ENCODE measurements around the gene CST9. TPM values are rescaled to one million over a fixed set of nuclear protein-coding genes. Genes with fewer than 3 reads are reported as not detected.

Gene CST9
- total and polyA plus RNA-seq, 10 of the 15 experiments (the other 5 are each of a cell fraction or from before 2014, with no cell fraction given), result not detected

DNA sequence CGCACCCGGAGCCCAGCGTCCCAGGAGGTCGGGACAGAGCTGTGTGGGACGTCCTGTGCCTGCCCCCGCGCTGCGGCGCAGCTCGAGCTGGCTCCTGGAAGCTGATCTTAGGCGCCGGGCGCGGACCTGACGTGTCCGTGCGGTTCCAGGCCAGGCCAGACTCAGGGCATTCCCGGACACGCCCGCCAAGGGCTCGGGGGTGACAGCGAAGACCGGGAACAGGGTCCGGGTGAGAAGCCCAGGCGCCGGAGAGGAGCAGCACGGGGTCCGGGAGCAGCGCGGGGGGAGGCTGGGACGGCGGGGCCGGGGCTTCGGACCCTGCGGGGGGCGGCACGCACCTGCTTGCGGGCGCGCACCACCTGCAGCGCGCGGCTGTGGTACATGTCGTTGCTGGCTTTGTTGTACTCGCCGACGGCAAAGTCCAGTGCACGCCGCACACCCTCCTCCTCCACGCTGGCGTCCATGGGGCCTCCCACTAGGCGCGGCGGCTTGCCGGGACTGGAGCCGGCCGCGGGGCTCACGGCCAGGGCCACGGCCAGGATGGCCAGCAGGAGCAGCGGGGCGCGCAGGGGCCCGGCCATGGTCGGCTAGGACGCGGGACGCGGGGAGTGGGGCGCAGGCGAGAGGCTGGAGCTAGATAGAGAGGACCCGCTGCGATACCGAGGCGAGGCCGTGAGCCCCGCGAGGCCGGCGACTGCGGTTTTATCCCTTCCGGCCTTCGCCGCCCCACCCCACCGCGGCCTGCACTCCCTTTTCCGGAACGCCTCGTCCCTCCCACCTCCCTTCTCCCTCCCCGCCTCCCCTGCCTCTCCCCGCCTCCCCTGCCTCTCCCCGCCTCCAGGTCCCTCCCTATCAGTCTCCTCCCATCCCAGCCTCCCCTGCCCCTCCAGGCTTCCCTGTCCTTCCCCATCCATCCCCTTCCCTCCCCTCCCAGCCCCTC is 31.8 kb upstream of the CST9 start, which contains the start of gene CST3:
Gene CST3 (minus strand): TSS at position 674 of the 940 bp plus-strand sequence. CDS start 93 bp downstream, at position 581.
- in situ Hi-C loops (cut with MboI) (no loop called here), intact Hi-C loops (cut with micrococcal nuclease; ENCODE audit: unreplicated experiment) (no loop called here)
- Histone ChIP-seq H4K20me1 (ENCODE audit: control insufficient read depth, insufficient read depth) (no peaks in the 10 kb centered on the region), H3K27ac (ENCODE audit: control insufficient read depth, insufficient read depth) (peak within 1 kb of the TSS; percentile 58; the same call in 1 of the 2 replicates), H2AFZ (ENCODE audit: control insufficient read depth, low read depth, low read length) (peak within 1 kb of the TSS; percentile 75), H3K4me3 (peak within 1 kb of the TSS; percentile 73), H3K9ac (ENCODE audit: control insufficient read depth, insufficient read depth, low read length) (peak within 1 kb of the TSS; percentile 70), H3K27me3 (replicated peaks in 1 of 2; ENCODE audit: control insufficient read depth in 2 of 2, insufficient read depth in 2 of 2, low read length in 1 of 2) (no peaks in the 10 kb centered on the region), H3K4me2 (ENCODE audit: control insufficient read depth, insufficient read depth) (peak within 1 kb of the TSS; percentile 93), H3K36me3 (ENCODE audit: control insufficient read depth in 2 of 2, insufficient read depth in 2 of 2, low read length in 1 of 2) (no peaks in the 10 kb centered on the region; a peak in 1 of 4 replicates), H3K9me3 (replicated peaks; ENCODE audit: control insufficient read depth, insufficient read depth, low read length) (no peaks in the 10 kb centered on the region; the same call in 2 of the 3 replicates), H3K79me2 (ENCODE audit: control insufficient read depth, insufficient read depth, low read length) (no peaks in the 10 kb centered on the region), H3K4me1 (ENCODE audit: control insufficient read depth, insufficient read depth, low read length) (peaks cover 20% of the 10 kb centered on the region)
- ChIA-PET POLR2A (no interaction called here), RAD21 (ENCODE audit: unreplicated experiment) (no interaction called here), SMC1A (ENCODE audit: uncharacterized antibody, unreplicated experiment) (interaction anchor here (0.8 kb wide), 1 partner anchor 13 kb away, joined by 3 read pairs; no protein-coding TSS in a partner anchor), CTCF (no interaction called here)
- DNase-seq (ENCODE audit: low read depth, low spot score), result no peak
- WGBS (ENCODE audit: insufficient coverage, insufficient replicate concordance, low lambda C conversion rate, missing lambda C conversion rate), result 10% methylated on average over 62 of the region's 92 CpGs
- peak; percentile 85 for TF ChIP-seq GATAD2B (conservative IDR thresholded peaks at IDR 0.05; ENCODE audit: low read depth)
- TF ChIP-seq RB1 (IDR thresholded peaks at IDR 0.05; ENCODE audit: borderline replicate concordance), result peak; percentile 61; the same call in 1 of the 2 replicates
- TF ChIP-seq RUNX3 (IDR thresholded peaks at IDR 0.05; ENCODE audit: low read length), result peak; percentile 85
- peak; percentile 71; the same call in 1 of the 2 replicates for TF ChIP-seq DPF2 (IDR thresholded peaks at IDR 0.05)
- TF ChIP-seq POLR2A (IDR thresholded peaks at IDR 0.05; ENCODE audit: low read depth, low read length), result peak; percentile 69
- TF ChIP-seq CBFB (IDR thresholded peaks at IDR 0.05; ENCODE audit: low read depth), result peak; percentile 65
- no peak for TF ChIP-seq SUPT20H (IDR thresholded peaks at IDR 0.05; ENCODE audit: borderline replicate concordance, control insufficient read depth, low read depth, low read length)
- TF ChIP-seq NR2F1 (conservative IDR thresholded peaks at IDR 0.05), result 0 out of 2 replicates have a peak, but pooled peaks have one; percentile 12
- TF ChIP-seq, protein P1, sequence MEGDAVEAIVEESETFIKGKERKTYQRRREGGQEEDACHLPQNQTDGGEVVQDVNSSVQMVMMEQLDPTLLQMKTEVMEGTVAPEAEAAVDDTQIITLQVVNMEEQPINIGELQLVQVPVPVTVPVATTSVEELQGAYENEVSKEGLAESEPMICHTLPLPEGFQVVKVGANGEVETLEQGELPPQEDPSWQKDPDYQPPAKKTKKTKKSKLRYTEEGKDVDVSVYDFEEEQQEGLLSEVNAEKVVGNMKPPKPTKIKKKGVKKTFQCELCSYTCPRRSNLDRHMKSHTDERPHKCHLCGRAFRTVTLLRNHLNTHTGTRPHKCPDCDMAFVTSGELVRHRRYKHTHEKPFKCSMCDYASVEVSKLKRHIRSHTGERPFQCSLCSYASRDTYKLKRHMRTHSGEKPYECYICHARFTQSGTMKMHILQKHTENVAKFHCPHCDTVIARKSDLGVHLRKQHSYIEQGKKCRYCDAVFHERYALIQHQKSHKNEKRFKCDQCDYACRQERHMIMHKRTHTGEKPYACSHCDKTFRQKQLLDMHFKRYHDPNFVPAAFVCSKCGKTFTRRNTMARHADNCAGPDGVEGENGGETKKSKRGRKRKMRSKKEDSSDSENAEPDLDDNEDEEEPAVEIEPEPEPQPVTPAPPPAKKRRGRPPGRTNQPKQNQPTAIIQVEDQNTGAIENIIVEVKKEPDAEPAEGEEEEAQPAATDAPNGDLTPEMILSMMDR (IDR thresholded peaks at IDR 0.05 in 2 of 3, conservative IDR thresholded peaks at IDR 0.05 in 1 of 3; ENCODE audit: control insufficient read depth in 2 of 3, extremely low read depth in 1 of 3, insufficient read depth in 1 of 3, low read depth in 3 of 3, low read length in 3 of 3), result no peak
- no peak for TF ChIP-seq MEF2A (IDR thresholded peaks at IDR 0.05; ENCODE audit: insufficient read depth, low read depth, low read length)
- TF ChIP-seq POLR2AphosphoS5 (IDR thresholded peaks at IDR 0.05; ENCODE audit: low read length), result peak; percentile 53; the same call in 1 of the 2 replicates
- peak; percentile 31 for TF ChIP-seq EED (IDR thresholded peaks at IDR 0.05; ENCODE audit: low read depth)
- 0 out of 2 replicates have a peak, but pooled peaks have one; percentile 25 for TF ChIP-seq SMARCA5 (IDR thresholded peaks at IDR 0.05)
- TF ChIP-seq HDAC6 (IDR thresholded peaks at IDR 0.05; ENCODE audit: unreplicated experiment), result peak; percentile 96
- TF ChIP-seq LARP7 (IDR thresholded peaks at IDR 0.05), result peak; percentile 70
- no peak for TF ChIP-seq SP1 (IDR thresholded peaks at IDR 0.05; ENCODE audit: low read depth, low read length)
- TF ChIP-seq, protein P2, sequence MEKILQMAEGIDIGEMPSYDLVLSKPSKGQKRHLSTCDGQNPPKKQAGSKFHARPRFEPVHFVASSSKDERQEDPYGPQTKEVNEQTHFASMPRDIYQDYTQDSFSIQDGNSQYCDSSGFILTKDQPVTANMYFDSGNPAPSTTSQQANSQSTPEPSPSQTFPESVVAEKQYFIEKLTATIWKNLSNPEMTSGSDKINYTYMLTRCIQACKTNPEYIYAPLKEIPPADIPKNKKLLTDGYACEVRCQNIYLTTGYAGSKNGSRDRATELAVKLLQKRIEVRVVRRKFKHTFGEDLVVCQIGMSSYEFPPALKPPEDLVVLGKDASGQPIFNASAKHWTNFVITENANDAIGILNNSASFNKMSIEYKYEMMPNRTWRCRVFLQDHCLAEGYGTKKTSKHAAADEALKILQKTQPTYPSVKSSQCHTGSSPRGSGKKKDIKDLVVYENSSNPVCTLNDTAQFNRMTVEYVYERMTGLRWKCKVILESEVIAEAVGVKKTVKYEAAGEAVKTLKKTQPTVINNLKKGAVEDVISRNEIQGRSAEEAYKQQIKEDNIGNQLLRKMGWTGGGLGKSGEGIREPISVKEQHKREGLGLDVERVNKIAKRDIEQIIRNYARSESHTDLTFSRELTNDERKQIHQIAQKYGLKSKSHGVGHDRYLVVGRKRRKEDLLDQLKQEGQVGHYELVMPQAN (conservative IDR thresholded peaks at IDR 0.05), result 0 out of 2 replicates have a peak, but pooled peaks have one; percentile 27
- TF ChIP-seq IKZF1 (conservative IDR thresholded peaks at IDR 0.05), result peak; percentile 74
- 0 out of 4 replicates have a peak, but pooled peaks of 1 of the 2 experiments have one; percentile 9 for TF ChIP-seq BHLHE40 (IDR thresholded peaks at IDR 0.05; ENCODE audit: borderline replicate concordance in 1 of 2, low read depth in 2 of 2, low read length in 1 of 2)
- peak; percentile 87 for ATAC-seq
- FAIRE-seq, result no peak
- no TSS peak for BruUV-seq (replicated peaks)
